NCI-H2029 treated with DMSO at 0.1 percent for 48 hours (cell line): ENCODE results near the gene PRPF40B.
"Not testable (repeated sequence)": the region's sequence is repeated elsewhere in the genome, so short reads cannot be mapped to it uniquely, and the experiment has no call there.

ENCODE experiments used
- DNase-seq: peaks from one replicate; lab custom pipeline; 2025; lab: John Stamatoyannopoulos, UW

Gene PRPF40B

GRCh38 chr12:49623142-49623904 lies at the start of gene PRPF40B:
Gene PRPF40B (plus strand): TSS chr12:49623561. CDS start chr12:49623591, 30 bp downstream.
- peak; percentile 55 for DNase-seq

GRCh38 chr12:49577589-49578315 lies 45.6 kb upstream of the PRPF40B start:
- DNase-seq: no peak

GRCh38 chr12:49578471-49579112 lies 44.8 kb upstream of the PRPF40B start:
- DNase-seq: no peak

- no peak for DNase-seq
Measured at GRCh38 chr12:49580572-49581535, 42.5 kb upstream of the PRPF40B start.

DNA sequence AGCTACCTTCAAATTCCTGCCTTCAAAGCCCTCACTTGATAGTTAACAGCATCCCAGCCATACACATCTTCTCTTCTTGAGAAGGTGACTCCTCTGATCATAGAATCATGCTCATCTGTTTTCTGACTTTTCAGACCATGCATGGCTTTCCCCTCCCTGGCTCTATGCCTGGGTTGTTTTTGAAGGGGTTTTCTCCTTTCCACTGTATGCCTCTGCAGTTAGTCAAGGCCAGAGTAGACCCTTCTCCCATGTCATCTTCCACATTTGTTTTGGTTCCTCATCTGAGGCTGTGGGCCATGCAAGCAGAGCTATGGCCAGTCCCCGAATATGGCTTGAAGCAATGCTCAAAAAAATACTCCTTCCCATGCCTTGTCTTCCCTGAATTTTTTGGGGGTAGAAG lies 41.2 kb upstream of the PRPF40B start:
- no peak for DNase-seq

- DNase-seq: no peak
Measured at GRCh38 chr12:49582850-49583249, 40.5 kb upstream of the PRPF40B start.

DNA sequence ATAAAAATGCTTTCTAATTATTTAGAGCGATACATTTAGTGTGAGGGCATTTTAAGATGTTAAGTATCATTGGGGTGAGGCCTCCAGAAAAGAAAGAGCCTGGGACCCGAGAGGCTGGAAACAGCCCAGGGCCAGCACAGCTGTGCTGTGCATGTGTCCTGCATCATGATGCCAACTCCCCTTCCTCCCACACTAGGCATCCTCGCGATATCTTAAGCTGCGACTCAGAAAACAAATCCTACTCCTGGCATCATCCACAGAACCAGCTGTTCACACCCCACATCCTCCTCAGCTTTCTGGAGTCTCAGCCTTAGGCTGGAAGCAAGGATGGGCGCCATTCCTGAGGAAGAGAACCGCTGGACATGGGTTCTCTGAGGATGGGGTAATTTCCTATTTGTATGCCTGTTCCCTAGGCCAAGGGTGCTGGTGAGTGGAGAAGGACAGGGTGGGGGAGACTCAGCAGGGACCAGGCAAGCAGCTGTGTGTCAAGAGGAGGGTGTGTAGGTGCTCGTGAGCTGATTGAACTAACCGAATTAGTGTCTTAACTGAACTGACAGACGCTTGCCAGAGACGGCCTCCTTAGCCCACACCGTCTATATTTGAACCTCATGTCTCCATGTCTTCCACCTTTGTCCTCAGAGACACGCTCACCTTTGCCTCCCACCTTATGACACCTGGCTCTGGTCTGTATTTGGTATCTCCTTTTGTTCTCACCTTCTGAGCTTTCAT lies 39.8 kb upstream of the PRPF40B start:
- DNase-seq: no peak

DNA sequence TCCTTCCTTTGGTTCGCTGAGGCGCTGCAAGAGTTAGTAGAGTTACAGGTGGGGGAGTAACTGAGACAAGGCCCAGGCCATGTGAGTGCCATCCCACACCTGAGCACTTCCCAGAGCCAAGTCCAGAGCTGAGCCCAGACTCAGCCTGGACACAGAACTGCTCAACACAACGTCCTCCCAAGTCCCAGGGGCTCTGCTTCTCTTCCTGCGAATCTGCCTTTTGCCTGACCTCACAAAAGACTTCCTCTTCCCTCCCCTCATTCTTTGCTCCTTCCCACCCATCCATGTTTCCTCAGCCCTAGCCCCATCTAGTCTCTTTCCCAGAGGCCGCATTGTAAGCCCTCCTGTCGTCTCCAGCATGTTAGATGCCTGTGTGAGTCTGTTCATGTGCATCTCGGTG lies 38.8 kb upstream of the PRPF40B start:
- no peak for DNase-seq

DNA sequence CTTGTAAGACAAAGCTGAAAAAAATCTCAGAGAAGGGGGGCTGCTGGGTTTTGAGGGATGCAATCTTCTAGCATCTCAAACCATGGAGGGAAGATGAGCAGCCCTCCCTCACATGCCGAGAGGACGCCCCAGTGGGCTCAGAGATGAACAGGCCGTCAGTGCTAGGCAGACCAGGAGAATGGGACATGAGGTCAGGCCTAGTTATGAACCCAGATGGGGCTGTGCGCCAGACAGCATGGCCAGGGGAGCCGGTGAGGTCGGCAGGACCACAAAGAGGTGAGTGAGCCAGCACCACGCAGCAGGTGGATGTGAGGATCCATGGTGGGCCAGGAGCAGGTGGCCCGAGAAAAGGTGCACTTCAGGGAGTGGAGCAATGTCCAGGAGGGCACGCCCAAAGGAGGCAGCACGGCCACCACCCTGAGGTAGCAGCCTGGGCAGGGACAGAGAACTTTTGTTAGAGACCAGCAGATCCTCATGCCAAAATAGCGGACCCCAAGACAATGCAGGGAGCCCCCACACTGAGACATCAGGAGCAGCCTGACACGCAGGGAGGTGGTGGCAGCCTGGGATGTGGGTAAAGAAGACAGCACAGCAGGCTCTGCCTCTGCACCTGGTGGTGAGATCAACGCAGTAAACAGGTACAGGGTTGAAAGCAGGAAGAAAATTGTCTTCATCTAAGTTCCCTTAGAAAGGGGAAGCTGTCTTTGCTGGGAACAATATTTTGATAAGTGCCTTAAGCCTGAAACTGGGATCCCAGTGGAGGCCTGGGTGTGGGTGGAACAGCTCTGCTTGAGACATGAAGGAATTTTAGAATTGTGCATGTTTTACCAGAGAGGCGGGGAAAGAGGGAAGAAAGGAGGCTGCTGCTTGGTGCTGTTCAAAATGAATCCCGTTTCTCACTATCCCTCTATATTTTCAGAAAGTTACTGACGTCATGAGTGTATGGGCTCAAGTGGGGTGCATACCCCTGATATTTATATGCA lies 37.6 kb upstream of the PRPF40B start:
- no peak for DNase-seq

GRCh38 chr12:49587174-49587908 lies 36.0 kb upstream of the PRPF40B start:
- no peak for DNase-seq

GRCh38 chr12:49588281-49588680 lies 35.1 kb upstream of the PRPF40B start:
- DNase-seq: no peak

GRCh38 chr12:49588721-49589516 lies 34.4 kb upstream of the PRPF40B start:
- peak; percentile 49 for DNase-seq

DNA sequence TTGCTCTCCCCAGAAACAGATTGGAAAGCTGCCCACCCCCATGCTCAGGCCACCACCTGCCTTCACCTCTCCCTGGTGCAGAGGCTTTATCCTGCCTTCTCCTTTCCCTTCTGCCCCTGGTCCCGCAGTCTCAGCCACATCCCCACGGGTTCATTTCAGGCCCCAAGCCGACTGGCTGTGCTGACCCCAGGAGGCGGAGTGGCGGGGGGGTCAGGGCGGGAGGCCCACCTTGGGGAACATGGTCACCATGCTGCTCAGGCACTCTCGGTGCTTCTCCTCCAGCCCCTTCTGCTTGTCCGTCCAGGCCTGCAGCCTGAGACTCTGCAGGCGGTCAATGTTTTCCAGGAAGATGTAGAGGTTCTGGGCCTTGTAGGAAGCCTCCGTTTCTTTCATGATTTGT lies 24.8 kb upstream of the PRPF40B start:
- no peak for DNase-seq

DNA sequence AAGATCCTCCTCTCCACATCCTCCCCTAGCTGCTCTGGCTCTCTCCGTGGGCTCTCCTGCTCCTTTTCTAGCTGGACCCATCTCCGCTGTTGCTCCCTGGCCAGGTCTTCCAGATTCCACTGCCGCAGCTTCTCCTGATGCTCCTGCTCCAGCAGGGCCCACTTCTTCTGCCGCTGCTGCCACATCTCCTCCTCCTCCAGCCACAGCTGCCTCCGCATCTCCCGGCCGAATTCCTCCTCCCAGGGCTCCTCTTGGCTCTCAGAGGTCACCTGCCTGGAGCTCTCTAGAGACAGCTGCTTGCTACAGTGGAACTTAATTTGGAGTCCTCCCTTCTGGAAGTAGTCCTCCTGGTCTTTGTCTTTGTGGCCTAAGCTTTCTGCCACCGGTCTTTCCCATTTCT lies 23.4 kb upstream of the PRPF40B start:
- no peak for DNase-seq

DNA sequence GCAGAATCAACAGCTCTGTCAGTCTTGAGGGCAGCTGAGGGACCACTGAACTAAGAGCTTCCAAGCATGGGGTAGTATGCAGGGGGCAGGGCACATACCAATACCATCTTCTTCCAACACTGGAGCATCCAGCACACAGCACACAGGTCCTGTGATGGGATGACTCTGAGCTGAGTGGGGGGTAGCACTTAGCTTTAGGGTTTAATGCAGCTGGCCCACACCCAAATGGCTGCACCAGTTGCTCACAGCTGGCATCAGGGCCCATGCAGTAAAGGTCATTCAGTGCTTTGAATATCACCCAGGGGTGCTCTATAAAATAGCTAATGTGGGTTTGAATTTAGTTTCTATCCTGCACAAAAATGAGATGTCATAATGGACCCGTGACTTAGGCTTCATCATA lies 19.6 kb upstream of the PRPF40B start:
- DNase-seq: no peak

DNA sequence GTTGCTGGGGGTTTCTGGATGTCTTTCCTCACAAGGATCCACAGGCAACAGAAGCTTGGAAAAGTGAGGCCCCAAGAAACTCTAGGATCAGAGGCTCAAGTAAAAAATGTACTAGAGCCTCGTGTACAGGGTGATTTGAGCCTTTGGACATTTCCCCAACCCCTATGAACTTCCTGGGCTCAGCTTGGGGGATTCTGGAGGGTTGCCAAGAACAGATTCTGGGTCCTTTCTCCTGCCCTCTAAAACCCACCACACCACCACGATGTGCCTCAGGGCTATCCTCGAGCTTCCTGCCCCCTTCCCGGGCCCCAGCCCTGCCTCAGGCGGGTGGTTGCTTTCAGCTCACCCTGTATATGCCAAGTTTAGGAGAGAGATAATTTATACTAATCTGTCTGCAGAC lies 18.5 kb upstream of the PRPF40B start:
- no peak for DNase-seq

DNA sequence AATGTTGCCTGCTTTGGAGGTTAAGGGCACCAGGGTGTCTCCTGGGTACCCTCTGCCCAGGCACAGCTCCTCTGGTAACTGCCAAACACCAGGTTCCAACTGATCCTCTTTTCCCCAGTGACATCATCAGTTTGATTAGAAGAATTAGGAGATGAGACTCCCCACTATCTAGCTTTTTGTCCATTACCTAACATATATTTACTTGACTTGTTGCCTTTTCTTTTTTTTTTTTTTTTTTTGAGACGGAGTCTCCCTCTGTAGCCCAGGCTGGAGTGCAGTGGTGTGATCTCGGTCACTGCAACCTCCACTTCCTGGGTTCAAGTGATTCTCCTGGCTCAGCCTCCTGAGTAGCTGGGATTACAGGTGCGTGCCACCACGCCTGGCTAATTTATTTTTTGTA lies 17.8 kb upstream of the PRPF40B start, which contains the start of gene FAM186B:
Gene FAM186B, minus strand, starts transcription at position 101 of the 400 bp plus-strand sequence. CDS start 162 bp downstream, outside the sequence.
- DNase-seq: not testable (repeated sequence)
